Right renal cortex interstitium (tissue), 3 donors: ENCODE results near the gene SCCPDH. TPM values are rescaled to one million over a fixed set of nuclear protein-coding genes. Genes with fewer than 3 reads are reported as not detected.

Experiments used
- DNase-seq, 3 donors: peaks; one replicate each; pipeline ENCODE4 v3.0.0-alpha.2; 2013; ENCODE audit warnings: low read depth in 3 of 3, low spot score in 2 of 3
- polyA plus RNA-seq, 3 donors: library from polyadenylated mRNA; unstranded; fragments of 120-200 nt; gene quantifications; one replicate each; pipeline ENCODE4 v1.2.1, GENCODE V29; 2013; ENCODE audit not compliant: insufficient read length in 3 of 3

Gene SCCPDH
- polyA plus RNA-seq, 3 donors = 56.5 to 59.1 (median 58.0) TPM

DNA sequence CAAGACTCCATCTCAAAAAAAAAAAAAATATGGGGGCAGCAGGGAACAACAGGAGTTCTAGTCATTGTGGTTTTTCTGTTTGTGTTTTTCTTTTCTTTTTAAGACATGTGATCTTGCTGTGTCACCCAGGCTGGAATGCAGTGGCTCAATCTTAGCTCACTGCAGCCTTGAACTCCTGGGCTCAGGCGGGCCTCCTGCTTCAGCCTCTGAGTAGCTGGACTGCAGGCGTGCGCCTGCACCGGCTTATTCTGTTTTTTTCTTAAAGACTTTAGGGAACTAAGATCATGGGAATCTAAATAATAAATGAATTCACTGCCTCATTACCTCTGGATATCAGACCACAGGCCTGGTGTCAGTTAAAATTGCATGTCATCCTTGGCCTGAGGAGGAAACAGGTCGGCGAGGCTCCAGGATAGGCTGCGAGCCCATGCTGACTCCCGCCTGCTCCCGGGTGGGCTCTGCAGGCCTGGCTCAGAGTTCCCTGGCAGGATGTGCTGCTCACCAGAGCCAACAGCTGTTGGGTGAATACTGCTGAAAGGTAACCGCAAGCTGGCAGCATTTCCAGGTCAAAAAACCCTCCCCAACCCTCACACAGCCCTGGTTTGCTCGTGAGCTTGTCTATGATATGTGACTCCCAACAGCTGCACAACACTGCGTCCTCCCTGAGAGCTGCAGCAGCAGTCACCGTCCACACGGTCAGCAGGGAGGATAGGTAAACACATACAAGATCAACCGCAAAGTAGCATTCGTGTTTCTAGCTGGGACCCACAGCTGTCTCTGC, 58.1 kb downstream of the SCCPDH start:
- no peak for DNase-seq

DNA sequence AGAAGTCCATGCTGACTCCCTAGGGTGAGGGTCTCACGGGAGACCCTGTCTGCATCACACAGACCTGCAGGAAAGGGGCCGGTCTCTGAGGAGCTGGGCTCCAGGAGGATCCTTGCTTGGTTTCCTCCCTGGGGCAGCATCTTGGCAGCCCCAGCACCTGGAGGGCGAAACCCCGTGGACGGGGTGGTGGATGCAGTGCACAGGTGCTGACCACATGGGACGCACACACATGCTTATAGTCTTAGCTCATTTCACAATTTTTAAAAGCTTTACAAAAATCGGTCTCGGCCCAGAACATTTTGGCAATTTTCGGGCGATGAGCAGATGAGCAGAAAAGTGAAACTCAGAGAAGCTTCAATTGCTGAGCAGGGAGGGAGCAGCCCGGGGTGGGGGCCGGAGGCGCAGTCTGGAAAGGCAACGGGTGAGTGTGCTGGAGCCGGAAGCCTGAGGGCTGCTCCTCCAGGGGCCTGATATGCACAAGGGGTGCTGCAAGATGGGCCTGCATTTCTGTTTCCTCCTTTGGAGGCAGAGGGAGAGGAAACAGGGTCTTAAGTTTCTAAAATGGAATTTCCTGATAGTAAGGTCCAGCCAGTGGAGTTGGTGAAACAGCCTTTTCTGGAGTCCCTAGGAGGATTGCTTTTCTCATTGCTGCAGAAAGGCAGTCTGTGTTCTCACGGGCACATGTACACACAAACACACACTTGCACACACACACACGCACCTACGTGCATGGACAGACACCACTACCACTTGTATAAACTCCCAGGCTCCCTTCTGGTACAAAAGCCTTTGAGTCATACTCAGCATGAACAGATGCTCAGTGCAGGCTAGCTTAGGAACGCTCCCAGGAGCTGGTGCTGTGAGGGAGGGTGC, 60.6 kb downstream of the SCCPDH start:
- no peak for DNase-seq

DNA sequence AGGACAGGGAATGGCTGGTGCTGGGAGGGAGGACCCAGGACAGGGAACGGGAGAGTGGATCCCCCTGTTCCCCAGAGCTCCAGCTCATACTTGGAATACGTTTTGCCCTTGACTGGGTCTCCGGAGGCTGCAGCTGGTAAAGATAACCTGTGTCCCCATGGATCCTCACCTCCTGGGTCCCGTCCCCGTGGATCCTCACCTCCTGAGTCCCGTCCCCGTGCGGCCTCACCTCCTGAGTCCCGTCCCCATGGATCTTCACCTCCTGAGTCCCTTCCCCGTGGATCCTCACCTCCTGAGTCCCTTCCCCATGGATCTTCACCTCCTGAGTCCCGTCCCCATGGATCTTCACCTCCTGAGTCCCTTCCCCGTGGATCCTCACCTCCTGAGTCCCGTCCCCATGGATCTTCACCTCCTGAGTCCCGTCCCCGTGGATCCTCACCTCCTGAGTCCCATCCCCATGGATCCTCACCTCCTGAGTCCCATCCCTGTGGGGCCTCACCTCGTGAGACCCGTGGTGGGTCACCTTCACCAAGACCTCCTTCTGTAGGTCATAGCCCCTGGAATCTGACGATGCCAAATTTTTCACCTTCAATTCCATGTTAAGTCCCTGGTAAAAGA, 61.4 kb downstream of the SCCPDH start:
- no peak for DNase-seq

DNA sequence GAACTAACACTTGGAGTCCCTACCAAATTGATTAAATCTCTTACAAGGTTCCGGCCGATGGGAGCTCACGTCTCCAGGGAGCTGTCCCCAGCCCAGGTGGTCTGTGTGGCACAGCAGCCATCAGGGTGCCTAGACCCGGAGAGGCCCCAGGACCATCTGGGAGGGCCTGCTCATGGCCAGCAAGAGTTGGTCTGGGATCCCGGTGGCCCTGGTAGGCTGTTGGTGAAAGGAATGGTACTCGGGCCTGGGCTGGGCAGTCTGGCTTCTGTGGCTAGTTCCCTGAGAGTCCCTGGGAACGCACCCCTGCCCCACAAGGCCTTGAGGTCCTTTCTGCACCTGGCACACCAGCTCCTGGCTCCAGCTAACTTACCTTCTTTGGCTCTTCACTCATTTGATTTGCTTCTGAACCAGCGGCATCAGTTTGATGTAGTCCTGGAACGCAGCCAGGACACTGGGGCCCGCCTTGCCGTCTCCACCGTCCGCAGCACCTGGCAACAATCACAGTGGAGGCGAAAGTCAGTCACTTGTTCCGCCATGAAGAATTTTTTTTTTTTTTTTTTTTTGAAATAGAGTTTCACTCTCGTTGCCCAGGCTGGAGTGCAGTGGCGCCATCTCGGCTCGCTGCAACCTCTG, 62.5 kb downstream of the SCCPDH start:
- no peak for DNase-seq

DNA sequence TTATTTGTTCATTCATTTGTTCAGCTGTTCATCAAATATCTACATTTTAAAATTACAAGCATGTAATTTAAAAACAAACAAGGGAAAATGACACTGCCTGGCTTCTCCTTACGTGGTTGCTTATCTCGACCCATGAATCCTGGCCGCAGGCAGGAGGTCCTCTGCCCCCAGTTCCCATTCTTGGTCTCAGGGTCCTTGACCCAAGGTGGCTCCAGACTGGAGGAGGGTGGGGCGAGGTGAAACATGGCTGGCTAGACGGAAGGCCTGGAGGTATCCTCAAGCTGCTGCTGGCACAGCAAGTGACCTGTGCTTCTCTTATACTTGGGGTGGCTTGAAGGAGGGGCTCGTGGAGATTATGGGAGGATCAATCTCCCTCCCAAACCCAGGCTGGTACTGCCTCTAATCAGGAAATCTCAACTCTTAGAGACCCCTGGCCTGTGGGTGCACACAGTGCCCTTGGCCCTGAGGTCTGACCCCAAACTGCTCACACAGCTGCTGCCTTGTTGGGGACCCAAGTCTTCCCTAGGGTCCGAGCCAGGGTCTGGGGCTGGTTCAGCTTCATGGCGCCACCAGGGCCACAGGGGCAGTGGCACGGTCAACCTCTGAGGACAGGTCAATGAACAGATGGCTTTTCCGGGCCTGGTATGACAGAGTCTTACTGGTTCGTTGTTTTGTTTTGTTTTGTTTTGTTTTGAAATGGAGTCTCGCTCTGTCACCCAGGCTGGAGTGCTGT, 63.7 kb downstream of the SCCPDH start:
- DNase-seq = no peak

DNA sequence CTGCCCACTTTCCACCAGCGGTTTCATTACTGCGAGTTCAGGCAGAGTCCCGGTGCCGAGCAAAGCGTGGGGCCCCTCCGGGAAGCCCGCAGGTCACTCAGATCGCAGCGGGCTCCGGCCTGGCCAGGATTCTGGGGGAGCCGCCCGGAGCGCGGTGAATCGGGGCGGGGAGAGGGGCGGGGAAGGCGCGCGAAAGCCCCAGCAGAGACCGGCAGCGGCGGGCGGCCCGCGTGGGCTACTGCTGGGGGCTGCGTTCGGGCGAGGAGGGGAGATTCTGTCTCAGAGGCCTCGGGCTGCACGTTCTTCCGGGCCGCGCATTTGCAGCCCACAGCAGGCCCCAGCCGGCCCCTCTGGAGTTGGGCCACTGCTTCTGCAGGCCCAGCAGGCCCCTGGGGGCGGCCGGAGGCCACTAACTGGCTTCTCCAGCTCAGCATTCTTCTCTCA, 64.7 kb downstream of the SCCPDH start:
- no peak for DNase-seq

DNA sequence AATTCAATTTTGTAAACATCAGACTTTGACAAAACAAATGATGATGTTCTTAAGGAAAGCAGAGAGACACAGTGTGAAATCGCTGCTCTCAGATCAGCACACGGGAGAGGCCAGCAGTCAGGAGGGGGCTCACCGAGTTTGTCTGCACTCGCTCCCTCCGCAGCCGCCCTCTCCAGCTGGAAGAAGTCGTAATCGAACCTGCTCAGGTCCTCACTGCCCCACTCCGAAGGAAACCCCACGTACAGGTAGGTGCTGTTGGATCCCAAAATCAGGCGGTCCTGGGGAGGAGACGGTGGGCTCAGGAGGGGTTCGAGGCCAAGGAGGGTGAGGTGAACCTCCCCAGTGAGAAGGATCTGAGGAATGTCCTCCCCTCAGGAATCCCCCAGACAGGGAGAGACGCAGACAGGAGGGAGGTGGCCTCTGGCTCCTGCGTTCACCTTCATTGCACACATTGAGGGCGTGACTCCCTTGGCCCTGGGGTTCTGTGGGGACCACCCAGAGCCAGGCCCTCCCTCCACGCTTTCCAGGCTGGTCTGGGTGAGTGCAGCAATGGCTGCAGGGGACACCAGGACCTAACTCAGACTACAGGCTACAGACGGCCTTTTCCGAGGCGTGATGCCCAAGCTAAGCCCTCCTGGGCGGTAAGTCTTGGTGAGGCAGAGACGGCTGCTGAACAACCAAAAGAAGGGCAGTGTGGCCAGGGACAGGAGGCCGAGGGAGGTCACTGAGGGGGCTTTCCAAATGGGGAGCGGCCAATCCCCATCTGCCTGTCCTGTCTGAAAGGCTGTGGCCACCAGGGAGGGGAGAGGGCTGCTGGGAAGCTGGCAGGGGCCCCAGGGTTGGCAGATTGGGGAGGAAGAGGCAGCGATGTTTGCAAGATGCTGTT, 65.5 kb downstream of the SCCPDH start:
- DNase-seq = no peak

DNA sequence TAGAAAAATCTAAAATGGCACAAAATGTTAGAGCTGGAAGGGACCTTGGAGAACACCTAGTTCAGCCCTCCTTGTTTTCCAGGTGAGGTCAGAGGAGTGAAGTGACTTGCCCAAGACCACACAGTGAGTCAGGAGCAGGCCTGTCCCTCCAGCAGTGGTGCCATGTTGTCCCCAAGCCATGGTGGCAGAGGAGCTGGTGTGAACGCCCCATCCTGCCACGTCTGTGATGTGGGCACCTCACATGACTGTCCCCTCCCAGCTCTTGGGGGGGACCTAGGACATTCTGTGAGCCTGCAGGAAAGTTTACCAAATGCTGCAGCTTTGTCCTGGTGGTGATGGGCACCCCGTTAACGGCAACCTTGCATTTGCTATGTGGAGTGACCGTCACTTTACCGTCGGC, 66.2 kb downstream of the SCCPDH start:
- DNase-seq = no peak

DNA sequence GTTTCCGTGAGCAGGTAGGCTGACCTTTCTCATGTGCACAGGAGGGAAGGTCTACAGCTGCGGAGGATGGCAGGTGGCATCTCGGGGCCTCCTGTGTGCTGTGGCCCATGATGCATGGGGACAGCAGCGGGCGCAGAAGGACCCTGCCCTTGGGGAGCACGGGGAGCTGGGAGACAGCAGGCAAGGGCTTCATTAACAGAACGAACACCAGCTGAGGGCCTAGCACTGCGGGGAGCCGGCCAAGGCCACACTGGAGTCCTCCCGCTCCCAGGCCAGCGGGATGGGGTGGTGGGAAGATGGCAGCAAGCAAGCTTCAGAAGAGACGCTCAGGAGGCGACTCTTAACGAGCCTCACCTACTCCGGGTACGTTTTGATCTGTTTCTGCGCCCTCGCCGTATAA, 66.6 kb downstream of the SCCPDH start:
- DNase-seq = no peak

DNA sequence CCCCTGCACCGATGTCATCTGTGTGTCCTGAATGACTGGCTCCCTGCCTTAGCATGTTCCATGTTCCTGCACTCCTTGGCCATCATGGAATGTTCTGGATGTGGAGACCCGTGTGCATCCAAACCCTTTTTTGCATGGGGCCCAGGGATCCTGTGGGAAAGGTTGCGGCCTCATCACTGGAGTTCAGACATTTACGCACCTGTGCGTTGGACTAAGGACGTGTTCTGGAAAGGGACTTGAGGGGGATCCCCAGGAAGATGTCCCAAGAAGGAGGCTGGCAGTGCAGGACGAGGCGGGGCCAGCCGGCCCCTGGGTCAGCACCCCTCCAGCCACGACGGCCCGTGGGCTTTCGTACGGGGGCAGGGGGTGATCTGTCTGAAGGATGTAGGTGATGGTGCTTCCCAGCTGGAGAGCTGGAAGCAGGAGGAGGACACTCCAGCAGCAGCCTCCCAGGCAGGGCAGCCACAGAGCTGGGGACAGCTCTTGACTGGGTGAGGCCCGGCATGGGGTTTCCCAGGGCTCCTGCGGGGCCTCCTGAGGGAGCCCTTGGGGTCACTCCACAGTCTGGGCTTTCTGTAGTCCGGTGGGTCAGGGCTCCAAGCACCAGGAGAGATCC, 67.2 kb downstream of the SCCPDH start:
- no peak for DNase-seq

DNA sequence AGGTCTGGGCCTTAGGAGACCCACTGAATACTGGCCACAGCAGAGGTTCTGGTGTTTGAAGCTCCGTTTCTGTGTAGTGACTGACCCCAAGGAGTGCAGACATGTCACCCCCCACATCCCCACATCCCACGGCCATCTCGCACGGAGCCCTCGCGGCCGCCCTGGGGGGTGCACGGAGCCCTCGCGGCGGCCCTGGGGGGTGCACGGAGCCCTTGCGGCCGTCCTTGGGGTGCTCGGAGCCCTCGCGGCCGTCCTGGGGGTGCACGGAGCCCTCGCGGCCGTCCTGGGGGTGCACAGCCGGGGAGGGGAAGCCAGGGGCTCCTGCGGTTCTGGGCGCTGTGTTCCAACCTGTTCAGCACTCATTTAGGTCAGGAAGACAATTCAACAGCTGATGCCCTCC, 68.4 kb downstream of the SCCPDH start:
- DNase-seq = no peak

DNA sequence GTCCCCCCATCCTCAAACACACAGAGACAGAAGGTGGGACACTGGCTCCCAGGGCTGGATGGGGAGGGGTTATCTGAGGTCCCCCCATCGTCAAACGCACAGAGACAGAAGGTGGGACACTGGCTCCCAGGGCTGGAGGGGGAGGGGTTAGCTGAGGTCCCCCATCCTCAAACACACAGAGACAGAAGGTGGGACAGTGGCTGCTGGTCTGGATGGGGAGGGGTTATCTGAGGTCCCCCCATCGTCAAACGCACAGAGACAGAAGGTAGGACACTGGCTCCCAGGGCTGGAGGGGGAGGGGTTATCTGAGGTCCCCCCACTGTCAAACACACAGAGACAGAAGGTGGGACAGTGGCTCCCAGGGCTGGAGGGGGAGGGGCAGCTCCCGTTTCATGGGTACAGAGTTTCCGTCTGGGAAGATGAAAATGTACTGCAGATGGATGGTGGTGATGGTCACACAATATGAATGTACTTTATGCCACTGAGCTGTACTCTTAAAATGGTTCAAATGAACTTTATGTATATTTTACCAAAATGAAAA, 69.2 kb downstream of the SCCPDH start:
- DNase-seq = no peak

DNA sequence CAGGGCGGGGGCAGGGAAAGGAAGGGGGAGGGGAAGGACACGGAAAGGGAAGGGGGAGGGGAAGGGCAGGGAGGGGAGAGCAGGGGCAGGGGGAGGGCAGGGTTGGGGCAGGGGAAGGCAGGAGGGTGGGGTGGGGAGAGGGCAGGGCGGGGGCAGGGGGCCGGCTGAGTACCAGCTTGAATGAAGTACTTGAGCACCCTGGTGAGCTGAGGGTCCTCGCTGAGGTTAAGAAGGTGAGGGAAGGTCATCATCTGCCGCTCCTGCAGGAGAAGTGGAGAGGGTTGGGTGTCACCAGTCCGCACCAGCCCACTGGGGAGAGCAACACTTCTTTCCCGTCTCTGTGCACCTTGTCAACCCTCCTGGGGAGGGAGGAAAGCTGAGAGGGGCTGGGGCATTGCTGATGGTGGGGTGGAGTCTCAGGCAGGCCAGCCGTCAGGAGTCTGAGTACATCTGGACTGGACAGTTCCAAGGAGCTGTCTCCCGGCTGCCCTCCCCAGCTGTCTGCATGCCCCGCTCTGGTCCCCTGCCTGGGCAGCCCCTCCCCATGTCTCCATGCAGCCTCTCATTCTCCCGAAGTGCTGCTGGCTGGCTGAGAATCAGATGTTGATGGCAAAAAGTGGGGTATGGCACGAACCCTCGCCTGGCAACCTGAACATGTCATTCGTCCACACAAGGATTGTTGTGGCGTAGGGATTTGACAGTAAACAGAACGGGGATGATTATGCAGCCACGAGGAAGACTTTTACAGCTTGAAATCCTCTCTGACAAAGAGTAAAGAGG, 70.0 kb downstream of the SCCPDH start:
- no peak for DNase-seq

DNA sequence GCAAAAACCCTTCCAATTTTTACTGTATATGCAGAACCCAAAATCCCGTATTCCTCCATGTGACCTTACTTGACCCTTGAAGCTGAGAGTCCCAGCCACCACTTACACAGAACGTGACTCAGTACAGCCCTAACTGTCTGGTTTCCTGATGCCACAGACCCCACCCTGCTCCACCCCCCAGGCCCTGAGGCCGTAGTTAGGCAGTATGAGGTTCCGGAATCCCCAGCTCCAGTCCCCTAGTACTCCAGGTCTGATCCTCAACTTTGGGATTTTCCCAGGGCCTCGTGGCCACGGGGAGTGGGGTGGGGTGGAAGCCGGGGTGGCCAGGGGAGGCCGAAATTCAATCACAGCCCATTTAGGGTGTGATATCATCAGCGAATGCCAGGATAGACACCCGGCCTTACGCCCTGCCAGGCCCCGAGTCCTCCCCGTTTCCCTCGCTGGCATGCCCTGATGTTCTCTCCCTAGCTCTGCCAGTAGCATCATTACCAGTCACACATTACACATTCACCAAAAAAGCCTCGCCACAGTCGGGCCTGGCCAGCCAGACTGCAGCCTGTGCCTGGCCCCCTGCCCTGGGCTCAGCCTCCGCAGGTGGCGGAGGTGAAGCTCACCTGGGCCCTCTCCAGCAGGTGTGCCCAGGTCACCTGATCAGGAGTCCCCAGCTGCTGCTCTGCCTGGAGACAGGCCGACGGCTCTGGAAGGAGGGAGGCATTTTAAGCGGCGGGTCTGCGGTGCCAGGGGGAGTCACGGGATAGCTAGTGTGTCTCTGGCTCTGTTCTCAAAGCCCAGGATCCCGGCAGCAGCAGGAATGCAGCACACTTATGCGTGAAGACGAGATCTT, 70.8 kb downstream of the SCCPDH start:
- no peak for DNase-seq

DNA sequence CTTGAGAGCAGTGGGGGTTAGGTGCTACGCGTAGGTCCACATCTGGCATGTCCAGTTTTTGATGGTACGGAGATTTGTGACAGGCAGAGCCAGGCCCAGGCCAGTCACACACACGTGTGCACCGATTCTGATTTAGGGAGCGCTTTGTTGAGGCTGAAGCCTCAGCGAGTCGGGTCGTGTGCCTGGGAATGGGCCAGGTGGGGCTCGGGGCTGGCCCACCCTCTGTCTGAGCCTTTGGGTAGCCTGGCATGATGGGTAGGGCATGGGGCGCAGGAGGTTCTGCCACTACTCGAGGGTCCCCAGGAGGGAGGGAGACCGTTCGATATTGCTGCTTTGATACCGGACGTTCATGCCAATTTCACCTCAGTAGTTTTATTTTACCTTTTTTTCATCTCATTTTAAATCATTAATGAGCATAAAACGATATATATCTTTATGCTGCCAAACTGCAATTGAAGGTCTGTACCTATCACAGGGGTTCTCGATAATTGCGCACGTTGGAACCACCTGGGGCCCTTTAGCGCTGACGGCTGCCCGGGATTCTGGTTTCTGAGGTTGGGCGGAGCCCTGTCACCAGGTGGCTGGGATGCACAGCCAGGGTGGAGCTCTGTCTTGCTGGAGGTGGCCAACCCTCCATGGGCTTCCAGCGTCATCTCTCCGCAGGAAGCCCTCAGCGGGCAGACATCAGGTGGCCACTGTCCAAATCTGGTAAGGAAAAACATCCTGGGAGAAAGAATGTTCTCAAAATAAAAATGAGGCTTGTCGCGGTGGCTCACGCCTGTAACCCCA, 71.9 kb downstream of the SCCPDH start:
- DNase-seq = no peak

DNA sequence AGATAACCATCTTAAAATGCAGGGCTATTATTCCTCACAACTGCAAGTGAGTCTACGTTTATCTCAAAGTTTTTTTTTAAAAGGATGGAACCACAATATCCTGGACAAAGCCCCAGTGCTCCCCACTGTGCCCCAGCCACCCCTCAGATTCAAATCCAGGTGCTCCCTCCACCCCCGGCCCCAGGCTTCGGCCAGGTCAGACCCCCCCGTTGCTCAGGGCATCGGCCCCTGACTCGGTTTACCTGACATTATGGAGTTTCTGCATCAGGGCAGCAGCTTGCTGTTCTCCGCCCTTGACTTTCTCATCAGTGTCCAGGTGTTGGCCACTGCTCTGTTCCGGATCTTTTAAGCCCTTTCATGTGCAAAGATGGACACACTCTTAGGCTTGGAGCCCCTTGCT, 72.9 kb downstream of the SCCPDH start:
- no peak for DNase-seq
